CD4-positive, alpha-beta T cell treated with Interferon alpha-2 for 1 hour (primary cell): ENCODE data around the gene PPME1.
"Not testable (repeated sequence)": the region's sequence is repeated elsewhere in the genome, so short reads cannot be mapped to it uniquely, and the experiment has no call there.

ENCODE experiments used
- DNase-seq, 2 donors: peaks; one replicate each; pipeline ENCODE4 v3.0.0-alpha.2; 2020 to 2022

PPME1 gene

GRCh38 chr11:74170694-74171629 lies at the start of gene PPME1, which contains the start of gene C2CD3:
TSS of gene PPME1 (plus strand) at chr11:74171289. CDS start at chr11:74171422, 133 bp downstream.
TSS of gene C2CD3 (minus strand) at chr11:74171002. CDS start at chr11:74170792, 210 bp downstream.
- peak; percentile 99 to 100 for DNase-seq

GRCh38 chr11:74121804-74122203 lies 49.3 kb upstream of the PPME1 start:
- no peak for DNase-seq

- no peak for DNase-seq
These were observed 48.1 kb upstream of the PPME1 start for GRCh38 chr11:74123008-74123448.

GRCh38 chr11:74129121-74129520 lies 42.0 kb upstream of the PPME1 start:
- DNase-seq = not testable (repeated sequence)

GRCh38 chr11:74132833-74133232 lies 38.3 kb upstream of the PPME1 start:
- no peak for DNase-seq

GRCh38 chr11:74133436-74133835 lies 37.7 kb upstream of the PPME1 start:
- no peak for DNase-seq

GRCh38 chr11:74134661-74135060 lies 36.4 kb upstream of the PPME1 start:
- no peak for DNase-seq

- no peak for DNase-seq
These were observed 35.8 kb upstream of the PPME1 start for GRCh38 chr11:74135127-74135840.

- DNase-seq = no peak
These were observed 33.1 kb upstream of the PPME1 start for GRCh38 chr11:74138021-74138420.

GRCh38 chr11:74138572-74138971 lies 32.5 kb upstream of the PPME1 start:
- no peak for DNase-seq

GRCh38 chr11:74139151-74139918 lies 31.8 kb upstream of the PPME1 start:
- DNase-seq = no peak

GRCh38 chr11:74139919-74140431 lies 31.1 kb upstream of the PPME1 start:
- DNase-seq = not testable (repeated sequence)

GRCh38 chr11:74141241-74141695 lies 29.8 kb upstream of the PPME1 start:
- no peak for DNase-seq

GRCh38 chr11:74141908-74142307 lies 29.2 kb upstream of the PPME1 start:
- no peak for DNase-seq

- DNase-seq = no peak
These were observed 28.5 kb upstream of the PPME1 start for GRCh38 chr11:74142624-74143023.

GRCh38 chr11:74144592-74144991 lies 26.5 kb upstream of the PPME1 start:
- DNase-seq = no peak

- DNase-seq = no peak
These were observed 23.7 kb upstream of the PPME1 start for GRCh38 chr11:74147199-74147929.

- DNase-seq = no peak
These were observed 17.9 kb upstream of the PPME1 start for GRCh38 chr11:74153224-74153623.

GRCh38 chr11:74154620-74155281 lies 16.3 kb upstream of the PPME1 start:
- DNase-seq = no peak

GRCh38 chr11:74157169-74157568 lies 13.9 kb upstream of the PPME1 start:
- no peak for DNase-seq

GRCh38 chr11:74159642-74160041 lies 11.4 kb upstream of the PPME1 start:
- DNase-seq = no peak
